Karpas-422 (cell line): ENCODE measurements around the gene GALNT10. TPM values are rescaled to one million over a fixed set of nuclear protein-coding genes. Genes with fewer than 3 reads are reported as not detected.

ENCODE experiments used
- DNase-seq: peaks from one replicate; pipeline ENCODE4 v3.0.0-alpha.2; 2015
- H2AFZ ChIP-seq: fragments of 200-600 bp; sonication (generic); 2 replicates; pipeline ENCODE4 v1.6.1; 2014; ENCODE audit warnings: antibody characterized with exemption, low read length, mixed read lengths
- H3K27ac ChIP-seq: fragments of 200-600 bp; sonication (generic); 2 replicates; pipeline ENCODE4 v1.5.1; 2014; ENCODE audit warnings: mild to moderate bottlenecking, low read length, moderate library complexity
- H3K27me3 ChIP-seq: fragments of 200-600 bp; sonication (generic); 2 replicates; pipeline ENCODE4 v1.6.1; 2014; ENCODE audit warnings: low read length, mixed read lengths
- H3K36me3 ChIP-seq: fragments of 200-600 bp; sonication (generic); 2 replicates; pipeline ENCODE4 v1.6.1; 2014; ENCODE audit warnings: low read length, mixed read lengths; ENCODE audit not compliant: insufficient read depth
- H3K4me1 ChIP-seq: fragments of 200-600 bp; sonication (generic); 2 replicates; pipeline ENCODE4 v1.6.1; 2014; ENCODE audit warnings: mild to moderate bottlenecking, low read length, mixed read lengths
- H3K4me2 ChIP-seq: fragments of 200-600 bp; sonication (generic); 2 replicates; pipeline ENCODE4 v1.6.1; 2014; ENCODE audit warnings: low read length, low read depth, mild to moderate bottlenecking; ENCODE audit not compliant: poor library complexity, severe bottlenecking
- H3K4me3 ChIP-seq: fragments of 200-600 bp; sonication (generic); 2 replicates; pipeline ENCODE4 v1.5.1; 2014; ENCODE audit warnings: mild to moderate bottlenecking, antibody characterized with exemption, low read length, mixed read lengths
- H3K79me2 ChIP-seq: fragments of 200-600 bp; sonication (generic); 2 replicates; pipeline ENCODE4 v1.6.1; 2014; ENCODE audit warnings: mild to moderate bottlenecking, low read length, mixed read lengths
- H3K9ac ChIP-seq: fragments of 200-600 bp; sonication (generic); 2 replicates; pipeline ENCODE4 v1.6.0; 2014; ENCODE audit warnings: low read length
- H3K9me2 ChIP-seq: fragments of 200-600 bp; sonication (generic), shearing (Covaris generic); replicated peaks from 2 replicates; pipeline ENCODE4 v1.6.0; 2014; ENCODE audit warnings: mild to moderate bottlenecking, low read length, moderate library complexity; ENCODE audit not compliant: insufficient read depth
- H3K9me3 ChIP-seq: fragments of 300-700, 200-600 bp; sonication (generic); 2 replicates; pipeline ENCODE4 v1.6.1; 2014; ENCODE audit warnings: low read length, mixed read lengths
- H4K20me1 ChIP-seq: fragments of 200-600 bp; sonication (generic); 2 replicates; pipeline ENCODE4 v1.6.1; 2014; ENCODE audit warnings: mild to moderate bottlenecking, antibody characterized with exemption, low read length, low read depth; ENCODE audit not compliant: insufficient read depth
- total RNA-seq: library from RNA; depleted of rRNA; stranded (reverse); fragments of >200 nt; shearing (Covaris generic); gene quantifications from 2 replicates; pipeline ENCODE4 v1.2.3, GENCODE V29; 2014; ENCODE audit warnings: low replicate concordance

The GALNT10 gene
- total RNA-seq, 1 experiment from 2014 or later: 3.6 TPM

- Histone ChIP-seq H3K4me3 (no peak overlapping the region), H3K79me2 (no peaks in the 10 kb centered on the region), H3K4me1 (no peaks in the 10 kb centered on the region), H3K4me2 (no peak overlapping the region), H4K20me1 (no peaks in the 10 kb centered on the region), H3K27me3 (no peaks in the 10 kb centered on the region), H3K9ac (no peak overlapping the region), H3K36me3 (no peaks in the 10 kb centered on the region), H3K27ac (no peak overlapping the region), H2AFZ (no peak overlapping the region), H3K9me2 (no peaks in the 10 kb centered on the region), H3K9me3 (no peaks in the 10 kb centered on the region)
- DNase-seq: no peak
Measured at GRCh38 chr5:154172785-154173184, 17.7 kb upstream of the GALNT10 start.

- no peaks in the 10 kb centered on the region for H3K9me3 ChIP-seq
- H3K27ac ChIP-seq: no peak overlapping the region
- H4K20me1 ChIP-seq: no peaks in the 10 kb centered on the region
- no peak overlapping the region for H2AFZ ChIP-seq
- no peak overlapping the region for H3K9ac ChIP-seq
- no peak for DNase-seq
- no peaks in the 10 kb centered on the region for H3K4me1 ChIP-seq
- H3K4me2 ChIP-seq: no peak overlapping the region
- H3K79me2 ChIP-seq: no peaks in the 10 kb centered on the region
- no peaks in the 10 kb centered on the region for H3K27me3 ChIP-seq
- no peaks in the 10 kb centered on the region for H3K9me2 ChIP-seq
- no peaks in the 10 kb centered on the region for H3K36me3 ChIP-seq
- H3K4me3 ChIP-seq: no peak overlapping the region
Measured at GRCh38 chr5:154174091-154174490, 16.4 kb upstream of the GALNT10 start.

- Histone ChIP-seq H3K27ac (no peak overlapping the region), H4K20me1 (no peaks in the 10 kb centered on the region; the same call in 1 of the 2 replicates), H3K9me3 (no peaks in the 10 kb centered on the region), H3K9ac (no peak overlapping the region), H3K4me2 (no peak overlapping the region), H2AFZ (no peak overlapping the region), H3K4me1 (no peaks in the 10 kb centered on the region), H3K9me2 (no peaks in the 10 kb centered on the region), H3K79me2 (no peaks in the 10 kb centered on the region), H3K27me3 (no peaks in the 10 kb centered on the region), H3K36me3 (no peaks in the 10 kb centered on the region), H3K4me3 (no peak overlapping the region)
- DNase-seq: no peak
Measured at GRCh38 chr5:154176181-154176580, 14.4 kb upstream of the GALNT10 start.

- no peaks in the 10 kb centered on the region for H3K4me1 ChIP-seq
- H4K20me1 ChIP-seq: no peaks in the 10 kb centered on the region; the same call in 1 of the 2 replicates
- no peak overlapping the region for H2AFZ ChIP-seq
- H3K9me2 ChIP-seq: no peaks in the 10 kb centered on the region
- DNase-seq: no peak
- H3K4me3 ChIP-seq: no peak overlapping the region
- no peaks in the 10 kb centered on the region for H3K9me3 ChIP-seq
- no peaks in the 10 kb centered on the region for H3K27me3 ChIP-seq
- H3K27ac ChIP-seq: no peak overlapping the region
- no peak overlapping the region for H3K9ac ChIP-seq
- H3K36me3 ChIP-seq: no peaks in the 10 kb centered on the region
- H3K79me2 ChIP-seq: no peaks in the 10 kb centered on the region
- H3K4me2 ChIP-seq: no peak overlapping the region
Measured at GRCh38 chr5:154178661-154179060, 11.9 kb upstream of the GALNT10 start.

GRCh38 chr5:154179846-154180710 is 10.5 kb upstream of the GALNT10 start:
- H3K36me3 ChIP-seq: no peaks in the 10 kb centered on the region

GRCh38 chr5:154181161-154181560 is 9.4 kb upstream of the GALNT10 start:
- Histone ChIP-seq H3K9ac (no peak overlapping the region), H3K79me2 (no peaks in the 10 kb centered on the region), H3K36me3 (no peaks in the 10 kb centered on the region), H3K4me1 (no peaks in the 10 kb centered on the region), H3K9me3 (no peaks in the 10 kb centered on the region), H3K27ac (no peak overlapping the region), H3K27me3 (no peaks in the 10 kb centered on the region), H2AFZ (no peak overlapping the region), H4K20me1 (no peaks in the 10 kb centered on the region; the same call in 1 of the 2 replicates), H3K4me2 (no peak overlapping the region), H3K4me3 (no peak overlapping the region), H3K9me2 (no peaks in the 10 kb centered on the region)
- no peak for DNase-seq

More at GRCh38 chr5:154179846-154180710, 10.5 kb upstream of the GALNT10 start:
- no peaks in the 10 kb centered on the region for H3K9me3 ChIP-seq
- H3K27me3 ChIP-seq: no peaks in the 10 kb centered on the region
- H3K4me2 ChIP-seq: no peak overlapping the region
- no peak overlapping the region for H2AFZ ChIP-seq
- H3K4me3 ChIP-seq: no peak overlapping the region
- no peaks in the 10 kb centered on the region for H3K9me2 ChIP-seq
- no peak overlapping the region for H3K9ac ChIP-seq
- H3K4me1 ChIP-seq: no peaks in the 10 kb centered on the region
- H3K79me2 ChIP-seq: no peaks in the 10 kb centered on the region
- DNase-seq: peak; percentile 82
- H4K20me1 ChIP-seq: no peaks in the 10 kb centered on the region; the same call in 1 of the 2 replicates
- no peak overlapping the region for H3K27ac ChIP-seq

- Histone ChIP-seq H3K4me2 (peak overlapping the region; percentile 92), H3K9me3 (no peaks in the 10 kb centered on the region), H3K36me3 (no peaks in the 10 kb centered on the region), H3K79me2 (no peaks in the 10 kb centered on the region), H3K9ac (peak overlapping the region; percentile 74), H3K27me3 (no peaks in the 10 kb centered on the region), H3K4me1 (peaks cover 22% of the 10 kb centered on the region), H2AFZ (no peak overlapping the region), H3K9me2 (no peaks in the 10 kb centered on the region), H3K27ac (no peak overlapping the region), H4K20me1 (0 out of 2 replicates have a peak, but pooled peaks cover 5% of the 10 kb centered on the region), H3K4me3 (peak overlapping the region; percentile 78; the same call in 1 of the 2 replicates)
- no peak for DNase-seq
Measured at GRCh38 chr5:154189256-154189818, 1.2 kb upstream of the GALNT10 start.

GRCh38 chr5:154189819-154190594 is 526 bp upstream of the GALNT10 start:
- H4K20me1 ChIP-seq: 0 out of 2 replicates have a peak, but pooled peaks cover 5% of the 10 kb centered on the region
- H3K4me2 ChIP-seq: peak overlapping the region; percentile 92
- H3K27me3 ChIP-seq: no peaks in the 10 kb centered on the region
- no peaks in the 10 kb centered on the region for H3K9me2 ChIP-seq
- peaks cover 22% of the 10 kb centered on the region for H3K4me1 ChIP-seq
- H3K27ac ChIP-seq: no peak overlapping the region
- peak overlapping the region; percentile 99 for H2AFZ ChIP-seq
- peak; percentile 87 for DNase-seq
- peak overlapping the region; percentile 74 for H3K9ac ChIP-seq
- H3K9me3 ChIP-seq: no peaks in the 10 kb centered on the region
- H3K36me3 ChIP-seq: no peaks in the 10 kb centered on the region
- H3K79me2 ChIP-seq: no peaks in the 10 kb centered on the region
- peak overlapping the region; percentile 78 for H3K4me3 ChIP-seq
